H54 (cell line): ENCODE measurements around the gene FAM13C.
"Not testable (repeated sequence)": the region's sequence is repeated elsewhere in the genome, so short reads cannot be mapped to it uniquely, and the experiment has no call there.

Source experiments
- DNase-seq: peaks from one replicate; pipeline ENCODE4 v3.0.0; 2011; ENCODE audit warnings: low spot score, mixed read lengths; ENCODE audit not compliant: insufficient read length
- FAIRE-seq: peaks from 3 replicates; lab custom pipeline; 2011; peaks lifted over from hg19 to GRCh38; lab: Jason Lieb, UNC
- POLR2A ChIP-seq: IDR thresholded peaks from 2 replicates; pipeline ENCODE4 v1.6.1; 2011; ENCODE audit warnings: low read depth, mild to moderate bottlenecking, low read length

FAM13C gene

DNA sequence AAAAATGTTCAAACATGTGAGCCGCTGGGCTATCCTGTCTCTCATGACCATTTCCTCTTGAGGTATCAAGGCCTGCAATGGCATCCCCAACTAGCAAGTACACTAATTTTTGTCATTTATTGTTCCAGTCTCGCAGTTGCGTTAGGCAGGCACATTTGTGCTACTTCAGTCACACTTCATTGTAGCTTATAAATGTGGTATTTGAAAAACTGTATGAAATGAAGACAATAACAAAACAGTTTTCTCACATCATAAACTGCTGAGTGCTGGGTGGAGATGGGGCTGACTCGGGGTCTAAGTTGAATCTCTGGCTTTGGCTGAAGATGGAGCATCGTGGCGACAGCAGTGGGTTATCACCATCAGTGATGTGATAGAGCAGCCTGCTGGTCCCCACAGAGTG is 92.7 kb downstream of the FAM13C start:
- no peak for TF ChIP-seq POLR2A
- DNase-seq (no peak), FAIRE-seq (no peak)

DNA sequence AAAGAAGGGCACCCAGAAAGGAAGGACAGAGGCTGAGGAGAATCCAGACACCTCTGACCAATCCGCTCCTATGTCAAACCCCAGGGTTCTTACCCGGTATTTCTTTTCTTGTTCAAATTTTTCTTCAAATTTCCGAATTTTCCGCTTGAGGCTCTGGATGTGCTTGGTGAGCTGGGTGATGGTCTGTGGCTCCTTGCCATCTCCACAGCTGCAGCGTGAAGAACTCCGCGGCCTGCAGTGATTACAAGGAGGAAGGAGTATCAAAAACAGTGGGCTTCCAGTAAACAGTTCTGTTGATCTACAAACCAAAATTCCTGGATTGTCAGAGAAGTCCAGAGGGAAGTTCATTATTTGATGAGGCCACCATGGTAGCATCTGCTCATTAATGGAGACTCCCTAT is 93.9 kb downstream of the FAM13C start:
- DNase-seq = no peak
- no peak for FAIRE-seq
- no peak for TF ChIP-seq POLR2A

DNA sequence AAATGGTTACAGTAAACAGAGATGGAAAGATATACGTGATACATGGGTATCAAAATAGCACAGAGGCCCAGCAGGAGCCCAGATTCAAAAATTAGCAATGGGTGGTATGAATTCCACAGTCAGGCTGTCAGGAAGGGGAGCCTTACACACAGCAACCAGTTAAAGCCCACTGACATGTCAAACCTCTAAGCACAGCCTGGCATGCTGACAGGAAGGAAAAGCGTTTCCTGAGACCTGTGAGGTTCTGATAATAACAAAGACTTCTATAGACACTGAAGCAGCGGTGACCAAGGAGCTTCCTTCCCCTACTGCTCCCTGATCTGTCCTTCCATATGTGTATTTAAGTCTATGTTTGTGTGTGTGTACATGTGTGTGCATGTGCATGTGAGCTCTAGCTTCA is 96.0 kb downstream of the FAM13C start:
- FAIRE-seq (no peak), DNase-seq (no peak)
- no peak for TF ChIP-seq POLR2A

DNA sequence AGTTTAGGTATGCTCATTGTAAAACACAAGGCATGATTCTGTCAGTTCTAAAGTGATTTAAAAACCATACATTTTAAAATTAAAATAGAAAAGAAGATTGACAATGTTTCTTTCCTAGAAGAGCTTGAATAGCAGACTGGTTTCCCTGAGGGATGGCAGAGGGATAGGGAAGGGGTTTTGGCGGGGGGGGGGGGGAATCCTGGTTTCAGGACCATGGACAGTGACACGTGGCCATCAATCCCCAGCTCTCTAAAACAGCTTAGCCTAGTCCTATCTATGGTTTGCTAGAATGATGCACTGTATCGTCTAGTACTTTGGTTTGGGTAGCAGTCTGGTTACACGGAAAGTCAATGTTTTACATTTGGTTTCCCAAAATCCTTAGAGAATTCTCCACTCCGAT is 97.2 kb downstream of the FAM13C start:
- no peak for TF ChIP-seq POLR2A
- DNase-seq (no peak), FAIRE-seq (no peak)

DNA sequence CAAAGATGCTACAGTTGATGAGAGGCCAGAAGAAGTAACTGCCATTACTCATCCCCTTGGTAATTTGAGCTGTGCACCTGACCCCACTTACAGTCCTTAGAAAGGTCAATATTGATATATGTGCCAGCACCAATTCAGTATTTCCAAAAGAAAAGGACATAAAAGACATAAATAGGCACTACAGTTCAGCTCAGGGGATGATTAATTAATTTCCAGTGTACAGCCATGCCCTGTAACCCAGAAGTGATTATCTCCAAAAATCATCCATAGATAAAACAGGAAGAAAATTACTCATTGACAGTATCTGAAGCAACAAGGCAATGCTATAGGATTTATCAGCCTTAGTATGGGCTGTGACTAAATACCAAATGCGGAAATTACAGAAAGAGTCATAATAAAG is 103.5 kb downstream of the FAM13C start:
- FAIRE-seq = no peak
- TF ChIP-seq POLR2A = no peak

DNA sequence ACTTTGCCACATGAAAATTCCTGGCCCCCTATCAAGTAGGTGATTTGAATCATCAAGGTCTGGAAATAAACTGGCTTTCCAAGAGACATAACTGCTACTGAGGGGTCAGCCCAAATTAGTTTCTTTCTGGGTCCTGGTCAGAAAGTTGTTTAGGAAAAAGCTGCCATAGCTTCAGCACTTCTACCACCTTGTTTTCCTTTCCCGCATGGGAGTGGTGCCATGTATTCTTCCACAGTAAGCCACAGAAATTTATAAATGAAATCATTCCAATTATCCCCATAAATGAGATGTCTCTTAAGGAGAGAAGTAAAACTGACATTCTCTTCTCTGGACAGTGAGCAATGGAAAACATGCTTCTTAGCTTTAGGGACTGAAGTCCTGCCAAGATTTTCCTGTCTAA is 105.1 kb downstream of the FAM13C start:
- FAIRE-seq = no peak
- TF ChIP-seq POLR2A = no peak
- DNase-seq = no peak

More for the DNA sequence above, 103.5 kb downstream of the FAM13C start:
- no peak for DNase-seq

DNA sequence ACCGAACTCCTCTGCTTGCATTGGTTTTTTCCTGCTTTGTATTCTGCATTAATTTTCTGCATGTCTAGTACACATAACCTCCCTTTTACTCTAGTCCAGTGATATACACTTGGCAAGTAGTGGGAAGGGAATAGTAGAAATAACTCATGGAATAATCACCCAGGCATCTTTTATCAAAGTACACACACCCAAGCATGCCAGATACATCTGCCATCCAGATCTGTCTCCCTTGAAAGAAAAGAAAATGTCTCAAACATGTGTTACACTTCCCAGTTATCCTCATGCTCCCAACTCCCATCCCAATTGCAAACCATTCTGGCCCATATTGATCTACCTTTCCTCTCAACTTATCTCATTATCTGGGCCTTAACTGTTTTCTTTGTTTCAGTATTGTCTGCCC is 106.9 kb downstream of the FAM13C start:
- DNase-seq (no peak), FAIRE-seq (no peak)
- TF ChIP-seq POLR2A = no peak

DNA sequence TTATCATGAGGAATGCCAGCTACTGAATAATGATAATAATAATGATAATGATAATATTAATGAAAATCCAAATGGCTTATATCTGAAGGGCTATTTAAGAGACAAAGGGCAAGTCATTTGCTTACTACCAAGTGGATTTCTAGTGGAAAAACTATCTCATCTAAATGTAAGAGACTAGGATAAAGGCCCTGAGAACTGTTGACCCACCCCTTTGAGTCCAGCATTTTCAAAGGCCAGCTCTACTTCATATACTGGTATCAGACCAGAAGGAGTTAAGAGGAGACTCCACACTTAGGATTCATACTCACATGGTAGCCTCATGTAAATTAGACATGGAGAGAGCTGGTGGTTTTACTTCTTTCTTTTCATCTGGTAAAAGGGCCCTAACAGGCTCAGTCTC is 109.9 kb downstream of the FAM13C start:
- no peak for TF ChIP-seq POLR2A
- DNase-seq = no peak
- no peak for FAIRE-seq

DNA sequence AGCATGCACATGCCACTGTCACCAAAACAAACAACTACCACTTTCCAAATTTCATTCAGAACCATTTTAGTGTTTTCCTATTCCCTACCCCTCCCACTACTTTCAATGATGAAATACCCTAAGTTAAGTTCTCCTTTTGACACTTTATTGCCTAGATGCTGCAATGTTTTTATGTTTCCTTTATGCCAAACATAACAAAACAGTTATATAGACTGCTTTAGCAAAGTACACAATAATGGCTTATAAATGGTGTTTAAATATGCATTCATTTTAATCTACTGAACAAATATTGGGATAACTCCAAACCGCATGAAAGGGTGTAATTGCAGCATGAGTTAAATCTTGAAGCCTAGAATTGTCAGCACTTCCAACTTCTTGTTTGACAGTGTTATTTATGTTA is 116.7 kb downstream of the FAM13C start:
- TF ChIP-seq POLR2A = no peak
- FAIRE-seq = peak; percentile 52
- no peak for DNase-seq

DNA sequence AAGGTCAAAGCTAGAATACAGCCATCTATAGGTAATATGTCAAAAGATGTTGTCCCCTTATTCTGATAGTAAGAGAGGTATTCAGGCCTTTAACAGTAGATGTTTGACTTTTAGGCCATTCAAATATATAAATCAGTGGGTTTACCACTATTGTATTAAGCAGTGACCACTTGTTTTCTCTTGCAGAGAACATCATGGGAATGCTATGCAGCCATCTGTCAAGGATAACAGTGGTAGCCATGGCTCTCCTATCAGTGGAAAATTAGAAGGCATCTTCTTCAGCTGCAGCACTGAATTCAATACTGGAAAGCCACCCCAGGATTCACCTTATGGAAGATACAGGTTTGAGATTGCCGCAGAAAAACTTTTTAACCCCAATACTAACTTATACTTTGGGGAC is 117.5 kb downstream of the FAM13C start:
- DNase-seq (no peak), FAIRE-seq (no peak)
- TF ChIP-seq POLR2A = no peak

DNA sequence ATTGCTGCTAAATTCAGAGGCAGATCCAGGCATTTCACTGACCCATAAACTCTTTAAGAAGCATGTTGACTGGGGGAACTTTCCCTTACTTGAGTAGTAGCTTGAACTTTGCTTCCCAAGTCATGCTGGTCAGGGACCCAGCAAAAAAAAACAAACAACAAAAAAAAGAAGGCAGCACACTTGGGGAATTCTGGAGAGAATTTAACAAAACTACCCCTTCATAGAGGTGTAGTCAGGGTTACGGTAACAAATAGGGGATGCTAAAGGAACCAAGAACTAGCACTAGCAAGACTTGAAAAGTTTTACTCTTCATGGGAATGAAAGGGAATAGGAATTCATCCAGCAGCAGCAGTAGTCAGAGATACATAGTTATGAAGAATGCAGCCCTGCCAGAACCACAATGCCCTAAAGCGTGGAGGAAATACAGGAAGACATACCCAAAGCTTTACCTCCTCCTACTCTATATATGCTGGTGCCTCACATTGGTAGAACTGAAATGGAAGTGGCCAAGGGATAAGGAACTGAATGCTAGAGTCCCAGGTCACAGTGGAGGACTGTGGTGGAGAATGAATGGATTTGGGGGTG is 118.6 kb downstream of the FAM13C start:
- DNase-seq (no peak), FAIRE-seq (no peak)
- no peak for TF ChIP-seq POLR2A

DNA sequence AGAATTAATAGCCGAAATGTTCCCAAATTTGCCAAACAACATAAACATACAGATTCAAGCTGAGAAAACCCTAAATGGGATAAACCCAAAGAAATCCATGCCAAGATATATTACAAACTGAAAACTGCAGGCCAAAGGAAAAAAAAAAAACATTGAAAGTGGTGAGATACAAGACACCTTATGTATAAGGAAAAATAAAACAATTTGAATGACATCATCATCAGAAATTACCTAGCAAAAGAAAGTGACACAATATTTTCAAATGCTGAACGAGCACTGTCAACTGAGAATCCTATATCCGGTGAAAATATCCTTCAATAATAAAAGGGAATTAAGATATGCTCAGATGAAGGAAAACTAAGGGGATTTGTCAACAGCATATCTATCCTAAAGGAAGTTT is 119.4 kb downstream of the FAM13C start:
- no peak for DNase-seq
- no peak for FAIRE-seq
- no peak for TF ChIP-seq POLR2A

DNA sequence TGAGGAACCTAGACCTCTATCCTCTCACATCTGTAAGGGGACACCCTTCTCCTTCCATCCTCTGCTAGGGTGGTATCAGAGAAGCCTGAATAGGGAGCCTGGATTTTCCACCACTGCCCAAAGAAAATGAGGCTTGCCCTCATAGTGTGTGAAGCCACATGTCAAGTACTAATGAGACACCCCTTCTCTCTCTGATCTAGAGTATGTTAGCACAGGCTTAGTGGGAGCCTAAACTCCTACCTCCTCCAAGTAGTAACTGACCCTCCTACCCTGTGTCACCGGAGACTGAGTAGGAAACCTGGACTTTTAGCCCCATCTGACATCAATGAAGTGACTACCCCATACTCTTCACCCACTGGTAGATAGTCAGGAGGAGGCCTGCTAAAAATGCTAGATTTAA is 120.3 kb downstream of the FAM13C start:
- TF ChIP-seq POLR2A = no peak
- DNase-seq (no peak), FAIRE-seq (no peak)

DNA sequence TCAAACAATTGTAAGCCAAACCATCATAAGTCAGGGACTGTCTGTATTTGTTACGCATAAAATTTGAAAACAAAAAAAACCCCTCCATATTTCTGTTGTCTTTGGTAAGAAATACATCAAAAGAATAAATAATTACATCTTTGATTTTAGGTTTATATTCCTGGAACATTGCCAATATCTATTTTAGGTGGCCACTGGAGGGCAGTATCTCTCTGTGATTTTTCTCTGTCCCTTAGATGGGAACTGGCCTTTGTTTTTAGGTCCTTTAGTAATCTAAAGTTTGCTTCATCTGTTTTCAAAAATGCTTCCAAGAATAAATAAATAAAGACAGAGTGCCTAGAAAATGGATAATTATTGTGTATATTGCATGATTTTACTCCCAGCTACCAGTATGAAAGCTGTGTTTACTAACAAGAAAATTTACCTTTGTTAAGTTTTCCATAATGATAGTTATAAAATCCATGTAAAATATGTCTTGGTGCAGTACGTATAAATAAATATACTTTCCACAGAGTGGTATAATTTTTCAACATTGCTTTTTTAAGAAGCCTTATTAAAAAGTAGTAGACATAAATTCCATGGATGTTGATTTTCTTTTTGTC is 121.7 kb downstream of the FAM13C start:
- DNase-seq (no peak), FAIRE-seq (peak; percentile 91)
- TF ChIP-seq POLR2A = no peak

DNA sequence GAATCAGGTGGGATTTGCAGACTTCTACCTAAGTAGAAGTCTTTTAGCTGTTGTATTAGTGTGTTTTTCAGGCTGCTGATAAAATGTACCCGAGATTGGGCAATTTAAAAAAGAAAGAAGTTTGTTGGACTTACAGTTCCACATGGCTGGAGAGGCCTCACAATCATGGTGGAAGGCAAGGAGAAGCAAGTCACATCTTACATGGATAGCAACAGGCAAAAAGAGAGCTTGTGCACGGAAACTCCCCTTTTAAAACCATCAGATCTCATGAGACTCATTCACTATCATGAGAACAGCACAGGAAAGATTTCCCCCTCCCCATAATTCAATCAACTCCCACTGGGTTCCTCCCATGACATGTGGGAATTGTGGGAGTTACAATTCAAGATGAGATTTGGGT is 123.2 kb downstream of the FAM13C start:
- not testable (repeated sequence) for FAIRE-seq, DNase-seq
